ENCODE results near the gene BMP2.

Gene BMP2

GRCh38 chr20:6730672-6731328 lies 36.7 kb upstream of the BMP2 start:
- Histone ChIP-seq H3K27ac (ENCODE audit: low read length) (no peak overlapping the region), H3K9me3 (ENCODE audit: insufficient read depth, low read length) (no peaks in the 10 kb centered on the region), H3K4me3 (ENCODE audit: low read length) (no peak overlapping the region), H3K4me1 (ENCODE audit: low read length) (no peaks in the 10 kb centered on the region), H2AFZ (ENCODE audit: low read depth, low read length) (no peak overlapping the region), H3K27me3 (ENCODE audit: low read depth, low read length) (peaks cover 3% of the 10 kb centered on the region; the same call in 1 of the 2 replicates), H3K79me2 (ENCODE audit: low read length) (no peaks in the 10 kb centered on the region), H3K4me2 (ENCODE audit: low read length) (no peak overlapping the region), H3K36me3 (replicated peaks; ENCODE audit: low read depth, low read length) (no peaks in the 10 kb centered on the region), H4K20me1 (ENCODE audit: insufficient read depth, low read length) (no peaks in the 10 kb centered on the region), H3K9ac (ENCODE audit: low read length) (no peak overlapping the region)
- no peak for TF ChIP-seq EZH2phosphoT487 (IDR thresholded peaks at IDR 0.05; ENCODE audit: low read depth)
- no peak for TF ChIP-seq CTCF (IDR thresholded peaks at IDR 0.05; ENCODE audit: low read depth, low read length)

GRCh38 chr20:6732001-6732447 lies 35.5 kb upstream of the BMP2 start:
- no peaks in the 10 kb centered on the region for H4K20me1 ChIP-seq (ENCODE audit: insufficient read depth, low read length)
- no peaks in the 10 kb centered on the region for H3K4me1 ChIP-seq (ENCODE audit: low read length)
- H3K27me3 ChIP-seq (ENCODE audit: low read depth, low read length) = peaks cover 3% of the 10 kb centered on the region; the same call in 1 of the 2 replicates
- H3K4me3 ChIP-seq (ENCODE audit: low read length) = no peak overlapping the region
- no peak overlapping the region for H3K4me2 ChIP-seq (ENCODE audit: low read length)
- TF ChIP-seq EZH2phosphoT487 (IDR thresholded peaks at IDR 0.05; ENCODE audit: low read depth) = no peak
- no peak for TF ChIP-seq CTCF (IDR thresholded peaks at IDR 0.05; ENCODE audit: low read depth, low read length)
- H3K9ac ChIP-seq (ENCODE audit: low read length) = no peak overlapping the region
- H3K36me3 ChIP-seq (replicated peaks; ENCODE audit: low read depth, low read length) = no peaks in the 10 kb centered on the region
- no peaks in the 10 kb centered on the region for H3K79me2 ChIP-seq (ENCODE audit: low read length)
- no peaks in the 10 kb centered on the region for H3K9me3 ChIP-seq (ENCODE audit: insufficient read depth, low read length)
- no peak overlapping the region for H2AFZ ChIP-seq (ENCODE audit: low read depth, low read length)
- H3K27ac ChIP-seq (ENCODE audit: low read length) = no peak overlapping the region

GRCh38 chr20:6732851-6733250 lies 34.6 kb upstream of the BMP2 start:
- no peaks in the 10 kb centered on the region for H3K4me1 ChIP-seq (ENCODE audit: low read length)
- TF ChIP-seq EZH2phosphoT487 (IDR thresholded peaks at IDR 0.05; ENCODE audit: low read depth) (no peak), CTCF (IDR thresholded peaks at IDR 0.05; ENCODE audit: low read depth, low read length) (no peak)
- no peaks in the 10 kb centered on the region for H3K79me2 ChIP-seq (ENCODE audit: low read length)
- no peaks in the 10 kb centered on the region for H3K36me3 ChIP-seq (replicated peaks; ENCODE audit: low read depth, low read length)
- H3K27ac ChIP-seq (ENCODE audit: low read length) = no peak overlapping the region
- no peak overlapping the region for H3K4me2 ChIP-seq (ENCODE audit: low read length)
- no peak overlapping the region for H3K9ac ChIP-seq (ENCODE audit: low read length)
- no peaks in the 10 kb centered on the region for H4K20me1 ChIP-seq (ENCODE audit: insufficient read depth, low read length)
- H3K27me3 ChIP-seq (ENCODE audit: low read depth, low read length) = peaks cover 3% of the 10 kb centered on the region; the same call in 1 of the 2 replicates
- H3K4me3 ChIP-seq (ENCODE audit: low read length) = no peak overlapping the region
- H2AFZ ChIP-seq (ENCODE audit: low read depth, low read length) = no peak overlapping the region
- H3K9me3 ChIP-seq (ENCODE audit: insufficient read depth, low read length) = no peaks in the 10 kb centered on the region

- Histone ChIP-seq H3K4me1 (ENCODE audit: low read length) (no peaks in the 10 kb centered on the region), H3K4me2 (ENCODE audit: low read length) (no peak overlapping the region), H2AFZ (ENCODE audit: low read depth, low read length) (no peak overlapping the region), H3K9me3 (ENCODE audit: insufficient read depth, low read length) (no peaks in the 10 kb centered on the region), H3K36me3 (replicated peaks; ENCODE audit: low read depth, low read length) (no peaks in the 10 kb centered on the region), H3K79me2 (ENCODE audit: low read length) (no peaks in the 10 kb centered on the region), H3K4me3 (ENCODE audit: low read length) (no peak overlapping the region), H3K9ac (ENCODE audit: low read length) (no peak overlapping the region), H3K27me3 (ENCODE audit: low read depth, low read length) (peaks cover 3% of the 10 kb centered on the region; the same call in 1 of the 2 replicates), H3K27ac (ENCODE audit: low read length) (no peak overlapping the region), H4K20me1 (ENCODE audit: insufficient read depth, low read length) (no peaks in the 10 kb centered on the region)
- TF ChIP-seq CTCF (IDR thresholded peaks at IDR 0.05; ENCODE audit: low read depth, low read length) (no peak), EZH2phosphoT487 (IDR thresholded peaks at IDR 0.05; ENCODE audit: low read depth) (no peak)
Observed at GRCh38 chr20:6733965-6734364, 33.5 kb upstream of the BMP2 start.

All from OCI-LY3 (cell line).